ENCODE measurements around the gene MAP3K12. TPM values are rescaled to one million over a fixed set of nuclear protein-coding genes. Genes with fewer than 3 reads are reported as not detected.

The MAP3K12 gene
- total RNA-seq, 5 donors from 2014 or later (not counting 1 experiment from before 2014, with no cell fraction given) = 21.4 to 29.9 (median 25.9) TPM

DNA sequence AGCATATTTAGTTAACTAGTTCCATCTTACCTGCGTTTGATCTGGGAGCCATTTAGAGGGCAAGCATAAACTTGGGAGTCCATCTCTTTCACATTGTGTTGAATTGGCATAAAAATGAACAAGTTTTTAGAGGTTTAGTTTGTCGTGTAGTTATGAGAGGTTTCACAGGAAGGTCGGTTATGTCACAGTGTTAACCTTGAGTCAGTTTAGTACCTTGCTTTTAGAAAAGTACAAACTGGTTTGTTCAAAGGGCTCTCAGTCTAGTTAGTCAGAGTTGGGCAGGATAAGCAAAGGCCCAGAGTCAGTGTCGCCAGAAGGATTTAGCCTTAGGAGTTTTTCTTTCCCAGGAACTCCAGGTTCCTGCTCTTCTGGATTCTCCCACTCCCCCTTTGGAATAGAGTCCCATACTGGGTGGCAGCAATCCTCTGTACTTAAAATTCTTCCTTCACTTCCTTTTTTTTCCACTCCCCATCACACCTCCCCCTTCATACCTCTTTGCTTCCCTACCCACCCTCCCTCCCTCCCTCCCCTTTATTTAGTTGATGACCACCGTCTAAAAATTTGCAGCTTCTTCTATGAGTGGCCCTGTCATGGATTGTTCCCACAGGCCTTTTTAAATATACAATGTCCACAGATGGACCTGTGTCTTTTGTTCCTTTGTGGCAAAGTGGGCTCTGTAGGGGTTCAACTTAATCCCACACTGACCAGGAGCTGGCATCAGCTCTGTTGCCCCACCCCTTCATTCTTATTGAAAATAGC lies 35.3 kb downstream of the MAP3K12 start:
- Mint-ChIP-seq H3K9me3 (no peaks in the 10 kb centered on the region), H3K27ac (no peak overlapping the region), H3K36me3 (peaks cover 71% of the 10 kb centered on the region), H3K27me3 (no peaks in the 10 kb centered on the region), H3K4me3 (no peak overlapping the region), H3K4me1 (peaks cover 41 to 52% (median 44%) of the 10 kb centered on the region in 3 donors)
- no peak for DNase-seq
- no peak overlapping the region for H3K27ac ChIP-seq (ENCODE audit: low read length)
- H3K4me3 ChIP-seq (ENCODE audit: control insufficient read depth in 1 of 2, extremely low read depth in 1 of 2, low read length in 1 of 2) = no peak overlapping the region
- peaks cover 26 to 99% of the 10 kb centered on the region in 2 donors for H3K36me3 ChIP-seq (ENCODE audit: control insufficient read depth in 2 of 2, extremely low read depth in 1 of 2, insufficient read depth in 1 of 2, low read length in 1 of 2)
- H3K9me3 ChIP-seq = no peaks in the 10 kb centered on the region
- no CpG with 5 or more reads among the region's 5 CpGs for WGBS (ENCODE audit: insufficient coverage)
- H3K4me1 ChIP-seq (ENCODE audit: control insufficient read depth in 1 of 2, extremely low read depth in 1 of 2, insufficient read depth in 2 of 2, low read length in 2 of 2) = peaks cover 0 to 3% of the 10 kb centered on the region in 2 experiments
- POLR2A ChIA-PET = interaction anchor here in 1 of 2 donors (1.0 kb wide), 1 partner anchor 10 kb away, joined by 3 read pairs; no protein-coding TSS in a partner anchor
- ATAC-seq (replicated peaks in 1 of 4) = no peak
- CTCF ChIA-PET = interaction anchor here in 1 of 2 donors (0.9 to 1.4 kb wide), 3 partner anchors 9 to 45 kb away, joined by 3 to 7 read pairs (median 4); no protein-coding TSS in a partner anchor
- H3K27me3 ChIP-seq (replicated peaks in 1 of 2; ENCODE audit: control insufficient read depth in 2 of 2, extremely low read depth in 1 of 2, insufficient read depth in 2 of 2, low read length in 1 of 2) = no peaks in the 10 kb centered on the region

- peaks cover 42 to 48% (median 45%) of the 10 kb centered on the region in 3 donors for H3K4me1 Mint-ChIP-seq
- H3K4me1 ChIP-seq (ENCODE audit: control insufficient read depth in 1 of 2, extremely low read depth in 1 of 2, insufficient read depth in 2 of 2, low read length in 2 of 2) = peaks cover 0 to 3% of the 10 kb centered on the region in 2 experiments
- H3K36me3 ChIP-seq (ENCODE audit: control insufficient read depth in 2 of 2, extremely low read depth in 1 of 2, insufficient read depth in 1 of 2, low read length in 1 of 2) = peaks cover 18 to 100% of the 10 kb centered on the region in 2 donors
- H3K36me3 Mint-ChIP-seq = peaks cover 72% of the 10 kb centered on the region
- CTCF ChIA-PET = no interaction called here
- POLR2A ChIA-PET = no interaction called here
- peak overlapping the region in 1 of 2 donors; percentile 12 for H3K27ac Mint-ChIP-seq
- no peaks in the 10 kb centered on the region for H3K9me3 Mint-ChIP-seq
- no peaks in the 10 kb centered on the region for H3K27me3 ChIP-seq (replicated peaks in 1 of 2; ENCODE audit: control insufficient read depth in 2 of 2, extremely low read depth in 1 of 2, insufficient read depth in 2 of 2, low read length in 1 of 2)
- no peaks in the 10 kb centered on the region for H3K9me3 ChIP-seq
- no peaks in the 10 kb centered on the region for H3K27me3 Mint-ChIP-seq
- no CpG with 5 or more reads among the region's 3 CpGs for WGBS (ENCODE audit: insufficient coverage)
- ATAC-seq (replicated peaks in 1 of 4) (no peak), DNase-seq (no peak)
- no peak overlapping the region for H3K4me3 Mint-ChIP-seq
- no peak overlapping the region for H3K27ac ChIP-seq (ENCODE audit: low read length)
- H3K4me3 ChIP-seq (ENCODE audit: control insufficient read depth in 1 of 2, extremely low read depth in 1 of 2, low read length in 1 of 2) = no peak overlapping the region
These were observed 36.3 kb downstream of the MAP3K12 start for GRCh38 chr12:53462935-53463334.

DNA sequence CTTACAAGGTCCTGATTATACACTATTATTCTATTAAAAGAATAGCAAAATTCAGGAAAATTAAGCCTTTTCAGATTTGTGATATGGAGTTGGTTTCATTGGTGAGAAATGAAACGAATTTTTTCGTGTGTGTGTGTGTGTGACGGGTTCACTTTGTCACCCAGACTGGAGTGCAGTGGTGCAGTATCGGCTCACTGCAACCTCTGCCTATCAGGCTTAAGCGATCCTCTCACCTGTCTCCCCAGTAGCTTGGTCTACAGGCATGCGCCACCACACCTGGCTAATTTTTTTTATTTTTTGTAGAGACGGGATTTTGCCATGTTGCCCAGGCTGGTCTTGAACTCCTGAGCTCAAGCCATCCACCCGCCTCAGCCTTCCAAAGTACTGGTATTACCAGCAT lies 37.7 kb downstream of the MAP3K12 start:
- DNase-seq (no peak), ATAC-seq (replicated peaks in 1 of 4) (no peak)
- no peak overlapping the region for H3K27ac ChIP-seq (ENCODE audit: low read length)
- WGBS (ENCODE audit: insufficient coverage) = no CpG with 5 or more reads among the region's 8 CpGs
- ChIA-PET POLR2A (interaction anchor here in 1 of 2 donors (0.6 kb wide), 1 partner anchor 135 kb away, joined by 3 read pairs; no protein-coding TSS in a partner anchor), CTCF (interaction anchor here (0.5 to 1.0 kb wide), 2 partner anchors 10 to 20 kb away, joined by 3 to 7 read pairs; no protein-coding TSS in a partner anchor)
- no peaks in the 10 kb centered on the region for H3K27me3 Mint-ChIP-seq
- H3K4me3 ChIP-seq (ENCODE audit: control insufficient read depth in 1 of 2, extremely low read depth in 1 of 2, low read length in 1 of 2) = no peak overlapping the region
- no peaks in the 10 kb centered on the region for H3K27me3 ChIP-seq (replicated peaks in 1 of 2; ENCODE audit: control insufficient read depth in 2 of 2, extremely low read depth in 1 of 2, insufficient read depth in 2 of 2, low read length in 1 of 2)
- peaks cover 0 to 3% of the 10 kb centered on the region in 2 experiments for H3K4me1 ChIP-seq (ENCODE audit: control insufficient read depth in 1 of 2, extremely low read depth in 1 of 2, insufficient read depth in 2 of 2, low read length in 2 of 2)
- H3K9me3 Mint-ChIP-seq = no peaks in the 10 kb centered on the region
- no peaks in the 10 kb centered on the region for H3K9me3 ChIP-seq
- peaks cover 66% of the 10 kb centered on the region for H3K36me3 Mint-ChIP-seq
- H3K4me3 Mint-ChIP-seq = no peak overlapping the region
- peaks cover 36 to 40% (median 38%) of the 10 kb centered on the region in 3 donors for H3K4me1 Mint-ChIP-seq
- no peak overlapping the region for H3K27ac Mint-ChIP-seq
- peaks cover 14 to 100% of the 10 kb centered on the region in 2 donors for H3K36me3 ChIP-seq (ENCODE audit: control insufficient read depth in 2 of 2, extremely low read depth in 1 of 2, insufficient read depth in 1 of 2, low read length in 1 of 2)

- ChIA-PET POLR2A (interaction anchor here in 1 of 2 donors (0.6 kb wide), 1 partner anchor 134 kb away, joined by 3 read pairs; no protein-coding TSS in a partner anchor), CTCF (no interaction called here)
- H3K36me3 ChIP-seq (ENCODE audit: control insufficient read depth in 2 of 2, extremely low read depth in 1 of 2, insufficient read depth in 1 of 2, low read length in 1 of 2) = peaks cover 11 to 99% of the 10 kb centered on the region in 2 donors
- Mint-ChIP-seq H3K36me3 (peaks cover 63% of the 10 kb centered on the region), H3K27me3 (no peaks in the 10 kb centered on the region), H3K27ac (peak overlapping the region; percentile 44 to 52), H3K4me3 (peak overlapping the region in 1 of 3 donors; percentile 17), H3K9me3 (no peaks in the 10 kb centered on the region), H3K4me1 (peaks cover 36 to 40% (median 36%) of the 10 kb centered on the region in 3 donors)
- DNase-seq (no peak), ATAC-seq (replicated peaks in 1 of 4) (no peak)
- 60% methylated on average over 1 of the region's 3 CpGs for WGBS (ENCODE audit: insufficient coverage)
- no peak overlapping the region for H3K4me3 ChIP-seq (ENCODE audit: control insufficient read depth in 1 of 2, extremely low read depth in 1 of 2, low read length in 1 of 2)
- H3K27ac ChIP-seq (ENCODE audit: low read length) = no peak overlapping the region
- no peaks in the 10 kb centered on the region for H3K27me3 ChIP-seq (replicated peaks in 1 of 2; ENCODE audit: control insufficient read depth in 2 of 2, extremely low read depth in 1 of 2, insufficient read depth in 2 of 2, low read length in 1 of 2)
- H3K9me3 ChIP-seq = no peaks in the 10 kb centered on the region
- peaks cover 0 to 3% of the 10 kb centered on the region in 2 experiments for H3K4me1 ChIP-seq (ENCODE audit: control insufficient read depth in 1 of 2, extremely low read depth in 1 of 2, insufficient read depth in 2 of 2, low read length in 2 of 2)
These were observed 38.2 kb downstream of the MAP3K12 start for GRCh38 chr12:53461059-53461458.

DNA sequence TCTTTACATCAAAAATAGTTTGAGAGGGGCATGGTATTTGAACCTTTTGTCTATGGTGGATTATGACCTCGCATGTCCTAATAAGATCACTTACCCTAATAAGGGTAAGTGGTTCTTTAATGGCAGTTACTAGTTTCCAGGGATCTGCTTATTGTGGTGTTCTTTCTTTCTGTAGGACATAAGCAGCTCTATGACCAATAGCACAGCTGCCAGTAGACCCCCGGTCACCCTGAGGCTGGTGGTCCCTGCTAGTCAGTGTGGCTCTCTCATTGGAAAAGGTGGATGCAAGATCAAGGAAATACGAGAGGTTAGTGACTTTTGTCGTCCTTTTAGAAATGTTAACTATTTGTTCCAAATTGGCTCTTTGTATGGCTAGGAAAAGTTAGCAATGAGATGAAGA lies 40.2 kb downstream of the MAP3K12 start:
- no peak overlapping the region for H3K27ac ChIP-seq (ENCODE audit: low read length)
- POLR2A ChIA-PET = interaction anchor here in 1 of 2 donors (0.6 to 0.9 kb wide), 3 partner anchors 9 to 388 kb away, joined by 3 to 9 read pairs (median 5); no protein-coding TSS in a partner anchor
- WGBS (ENCODE audit: insufficient coverage) = 93% methylated on average over 2 of the region's 4 CpGs
- CTCF ChIA-PET = interaction anchor here (0.6 to 0.7 kb wide), 3 partner anchors 15 to 107 kb away, joined by 3 to 4 read pairs (median 3); no protein-coding TSS in a partner anchor
- no peaks in the 10 kb centered on the region for H3K9me3 Mint-ChIP-seq
- no peak for DNase-seq
- peaks cover 72% of the 10 kb centered on the region for H3K36me3 Mint-ChIP-seq
- ATAC-seq (replicated peaks in 1 of 4) = no peak
- no peaks in the 10 kb centered on the region for H3K27me3 ChIP-seq (replicated peaks in 1 of 2; ENCODE audit: control insufficient read depth in 2 of 2, extremely low read depth in 1 of 2, insufficient read depth in 2 of 2, low read length in 1 of 2)
- peaks cover 6 to 7% of the 10 kb centered on the region in 2 experiments for H3K4me1 ChIP-seq (ENCODE audit: control insufficient read depth in 1 of 2, extremely low read depth in 1 of 2, insufficient read depth in 2 of 2, low read length in 2 of 2)
- no peak overlapping the region for H3K4me3 ChIP-seq (ENCODE audit: control insufficient read depth in 1 of 2, extremely low read depth in 1 of 2, low read length in 1 of 2)
- H3K27me3 Mint-ChIP-seq = no peaks in the 10 kb centered on the region
- peaks cover 8 to 99% of the 10 kb centered on the region in 2 donors for H3K36me3 ChIP-seq (ENCODE audit: control insufficient read depth in 2 of 2, extremely low read depth in 1 of 2, insufficient read depth in 1 of 2, low read length in 1 of 2)
- peaks cover 44 to 50% (median 45%) of the 10 kb centered on the region in 3 donors for H3K4me1 Mint-ChIP-seq
- no peak overlapping the region for H3K4me3 Mint-ChIP-seq
- no peaks in the 10 kb centered on the region for H3K9me3 ChIP-seq
- H3K27ac Mint-ChIP-seq = no peak overlapping the region

GRCh38 chr12:53456654-53457366 lies 42.4 kb downstream of the MAP3K12 start:
- peaks cover 6 to 79% of the 10 kb centered on the region in 2 donors for H3K36me3 ChIP-seq (ENCODE audit: control insufficient read depth in 2 of 2, extremely low read depth in 1 of 2, insufficient read depth in 1 of 2, low read length in 1 of 2)
- no peak for DNase-seq
- ChIA-PET CTCF (interaction anchor here in 1 of 2 donors (0.6 kb wide), 1 partner anchor 37 kb away, joined by 3 read pairs; no protein-coding TSS in a partner anchor), POLR2A (interaction anchor here in 1 of 2 donors (0.6 kb wide), 1 partner anchor 35 kb away, joined by 4 read pairs; no protein-coding TSS in a partner anchor)
- peaks cover 45 to 50% (median 47%) of the 10 kb centered on the region in 3 donors for H3K4me1 Mint-ChIP-seq
- peak overlapping the region in 1 of 3 donors; percentile 37 for H3K4me3 Mint-ChIP-seq
- no peak overlapping the region for H3K27ac ChIP-seq (ENCODE audit: low read length)
- peaks cover 56% of the 10 kb centered on the region for H3K36me3 Mint-ChIP-seq
- WGBS (ENCODE audit: insufficient coverage) = 94% methylated on average over 2 of the region's 6 CpGs
- peaks cover 13 to 14% of the 10 kb centered on the region in 2 experiments for H3K4me1 ChIP-seq (ENCODE audit: control insufficient read depth in 1 of 2, extremely low read depth in 1 of 2, insufficient read depth in 2 of 2, low read length in 2 of 2)
- peak overlapping the region in 1 of 2 donors; percentile 39 for H3K27ac Mint-ChIP-seq
- H3K4me3 ChIP-seq (ENCODE audit: control insufficient read depth in 1 of 2, extremely low read depth in 1 of 2, low read length in 1 of 2) = no peak overlapping the region
- no peaks in the 10 kb centered on the region for H3K27me3 Mint-ChIP-seq
- no peaks in the 10 kb centered on the region for H3K27me3 ChIP-seq (replicated peaks in 1 of 2; ENCODE audit: control insufficient read depth in 2 of 2, extremely low read depth in 1 of 2, insufficient read depth in 2 of 2, low read length in 1 of 2)
- no peaks in the 10 kb centered on the region for H3K9me3 Mint-ChIP-seq
- H3K9me3 ChIP-seq = no peaks in the 10 kb centered on the region
- ATAC-seq (replicated peaks in 1 of 4) = no peak
